WTC11 (cell line): ENCODE data around the gene STK40. TPM values are rescaled to one million over a fixed set of nuclear protein-coding genes. Genes with fewer than 3 reads are reported as not detected.

Experiments
- ATAC-seq: fragments of 200-7000 bp; cut with Tn5 transposase; 2 replicates; pipeline ENCODE4 v1.10.0; 2021; ENCODE audit warnings: mild to moderate bottlenecking, moderate library complexity
- CTCF ChIA-PET: fragments of 300-600 bp; sonication (Branson Sonifier 250); formaldehyde crosslinking; loops from one replicate; lab custom pipeline; 2021; ENCODE audit warnings: antibody characterized with exemption; lab: Charles Lee
- POLR2A ChIA-PET: fragments of 350-600 bp; sonication (Branson Sonifier 250); formaldehyde crosslinking; loops from one replicate; lab custom pipeline; 2021; ENCODE audit warnings: antibody characterized with exemption; lab: Charles Lee
- DNase-seq: peaks from one replicate; pipeline ENCODE4 v3.0.0; 2021; ENCODE audit warnings: low spot score
- H3K27ac Mint-ChIP-seq: 2 replicates; pipeline ENCODE4 v1.8.0; 2021; ENCODE audit warnings: mixed read lengths
- H3K27me3 Mint-ChIP-seq: 2 replicates; pipeline ENCODE4 v1.8.0; 2021; ENCODE audit warnings: low read depth, mild to moderate bottlenecking, moderate library complexity, mixed read lengths
- H3K36me3 Mint-ChIP-seq: 2 replicates; pipeline ENCODE4 v1.8.0; 2021; ENCODE audit warnings: mixed read lengths
- H3K4me1 Mint-ChIP-seq: 2 replicates; pipeline ENCODE4 v1.8.0; 2022; ENCODE audit warnings: mixed read lengths
- H3K4me3 Mint-ChIP-seq: 2 replicates; pipeline ENCODE4 v1.8.0; 2021; ENCODE audit warnings: mild to moderate bottlenecking, moderate library complexity, mixed read lengths
- H3K9me3 Mint-ChIP-seq: 2 replicates; pipeline ENCODE4 v1.8.0; 2021; ENCODE audit warnings: mixed read lengths
- ATF1 ChIP-seq: sonication (generic); formaldehyde crosslinking; IDR thresholded peaks from 2 replicates; pipeline ENCODE4 v1.8.1; 2023; ENCODE audit warnings: mild to moderate bottlenecking, moderate library complexity, missing genetic modification reagents
- E2F4 ChIP-seq: sonication (generic); formaldehyde crosslinking; IDR thresholded peaks from 2 replicates; pipeline ENCODE4 v1.8.1; 2022; ENCODE audit warnings: low read depth, mild to moderate bottlenecking, moderate library complexity, missing genetic modification reagents, borderline replicate concordance
- EMX1 ChIP-seq: fragments of 250-450 bp; sonication (Bioruptor Pico); IDR thresholded peaks from 2 replicates; pipeline ENCODE4 v1.8.0; 2021; ENCODE audit warnings: mild to moderate bottlenecking
- ERG ChIP-seq: fragments of 250-450 bp; sonication (Bioruptor Pico); IDR thresholded peaks from 2 replicates; pipeline ENCODE4 v1.8.0; 2021; ENCODE audit warnings: mild to moderate bottlenecking
- HMGA2 ChIP-seq: fragments of 250-450 bp; sonication (Bioruptor Pico); IDR thresholded peaks from 2 replicates; pipeline ENCODE4 v1.4.0; 2021; ENCODE audit warnings: mild to moderate bottlenecking, moderate library complexity
- IRF2 ChIP-seq: sonication (generic); formaldehyde crosslinking; IDR thresholded peaks from 2 replicates; pipeline ENCODE4 v1.8.0; 2022; ENCODE audit warnings: low read depth, missing genetic modification reagents, borderline replicate concordance
- KAT7 ChIP-seq: sonication (generic); formaldehyde crosslinking; IDR thresholded peaks from 2 replicates; pipeline ENCODE4 v1.8.1; 2023; ENCODE audit warnings: missing genetic modification reagents, mild to moderate bottlenecking, borderline replicate concordance
- MLX ChIP-seq: sonication (generic); formaldehyde crosslinking; IDR thresholded peaks from 2 replicates; pipeline ENCODE4 v1.8.1; 2023; ENCODE audit warnings: mild to moderate bottlenecking, missing genetic modification reagents, moderate library complexity
- NR1H2 ChIP-seq: sonication (generic); formaldehyde crosslinking; IDR thresholded peaks from 2 replicates; pipeline ENCODE4 v1.9.0; 2021; ENCODE audit warnings: mild to moderate bottlenecking, moderate library complexity, missing genetic modification reagents
- RELA ChIP-seq: sonication (generic); formaldehyde crosslinking; IDR thresholded peaks from 2 replicates; pipeline ENCODE4 v1.8.1; 2022; ENCODE audit warnings: missing genetic modification reagents, mild to moderate bottlenecking, borderline replicate concordance
- STAT6 ChIP-seq: sonication (generic); formaldehyde crosslinking; conservative IDR thresholded peaks from 2 replicates; pipeline ENCODE4 v1.8.1; 2023; ENCODE audit warnings: mild to moderate bottlenecking, low read depth, missing genetic modification reagents, moderate library complexity
- ZNF121 ChIP-seq: sonication (generic); formaldehyde crosslinking; IDR thresholded peaks from 2 replicates; pipeline ENCODE4 v1.8.0; 2023; ENCODE audit warnings: missing genetic modification reagents
- ZNF317 ChIP-seq: sonication (generic); formaldehyde crosslinking; IDR thresholded peaks from 2 replicates; pipeline ENCODE4 v1.8.1; 2023; ENCODE audit warnings: low read depth, mild to moderate bottlenecking, moderate library complexity, missing genetic modification reagents, borderline replicate concordance
- total RNA-seq: library from RNA; stranded (reverse); gene quantifications from 3 replicates; pipeline ENCODE4 v1.2.3, GENCODE V29; 2021
- TF ChIP-seq, protein P1 (sequence below): sonication (generic); formaldehyde crosslinking; IDR thresholded peaks from 2 replicates; pipeline ENCODE4 v1.8.1; 2022; ENCODE audit warnings: low read depth, missing genetic modification reagents, borderline replicate concordance
- TF ChIP-seq, protein P2 (sequence below): fragments of 200-600 bp; IDR thresholded peaks from 2 replicates; pipeline ENCODE4 v1.8.0; 2022; ENCODE audit warnings: antibody characterized with exemption
- TF ChIP-seq, protein P3 (sequence below): sonication (generic); formaldehyde crosslinking; IDR thresholded peaks from 2 replicates; pipeline ENCODE4 v1.8.0; 2023; ENCODE audit warnings: missing genetic modification reagents

The STK40 gene
- total RNA-seq, 1 experiment from 2014 or later = 24.7 TPM

- Mint-ChIP-seq H3K4me3 (no peak overlapping the region), H3K36me3 (peaks cover 67% of the 10 kb centered on the region), H3K9me3 (no peaks in the 10 kb centered on the region), H3K4me1 (peaks cover 5% of the 10 kb centered on the region), H3K27me3 (no peaks in the 10 kb centered on the region), H3K27ac (peak overlapping the region; percentile 12; the same call in 1 of the 2 replicates)
- DNase-seq (no peak), ATAC-seq (no peak)
- ChIA-PET POLR2A (interaction anchor here (0.7 kb wide), 1 partner anchor 86 kb away, joined by 3 read pairs; no protein-coding TSS in a partner anchor), CTCF (interaction anchor here (0.5 to 2.1 kb wide), 19 partner anchors 11 to 214 kb away, joined by 3 to 11 read pairs (median 4); partner anchors contain the start of genes THRAP3 and TRAPPC3)
- TF ChIP-seq KAT7 (CRISPR knock-in tag) (no peak), ATF1 (CRISPR knock-in tag) (no peak), ERG (CRISPR knock-in tag) (no peak), IRF2 (CRISPR knock-in tag) (no peak), NR1H2 (CRISPR knock-in tag) (no peak), RELA (CRISPR knock-in tag) (no peak), STAT6 (CRISPR knock-in tag) (no peak), HMGA2 (CRISPR knock-in tag) (no peak), MLX (CRISPR knock-in tag) (no peak)
These were observed 85.2 kb downstream of the STK40 start for GRCh38 chr1:36300526-36300925.

DNA sequence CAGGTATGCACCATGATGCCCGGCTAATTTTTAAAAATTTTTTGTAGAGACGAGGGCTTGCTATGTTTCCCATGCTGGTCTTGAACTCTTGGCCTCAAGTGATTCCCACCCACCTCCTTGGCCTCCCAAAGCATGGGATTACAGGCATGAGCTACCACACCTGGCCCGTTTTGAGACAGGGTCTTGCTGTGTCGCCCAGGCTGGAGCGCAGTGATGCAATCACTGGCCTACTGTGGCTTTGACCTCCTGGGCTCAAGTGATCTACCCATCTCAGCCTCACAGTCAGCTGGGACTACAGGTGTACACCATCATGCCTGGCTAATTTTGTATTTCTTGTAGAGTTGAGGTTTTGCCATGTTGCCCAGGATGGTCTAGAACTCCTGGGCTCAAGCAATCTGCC is 87.1 kb downstream of the STK40 start:
- H3K36me3 Mint-ChIP-seq = peaks cover 72% of the 10 kb centered on the region

More for the DNA sequence above, 87.1 kb downstream of the STK40 start:
- Mint-ChIP-seq H3K27me3 (no peaks in the 10 kb centered on the region), H3K9me3 (no peaks in the 10 kb centered on the region), H3K27ac (no peak overlapping the region), H3K4me3 (no peak overlapping the region), H3K4me1 (no peaks in the 10 kb centered on the region; the same call in 1 of the 2 replicates)
- ATAC-seq (no peak), DNase-seq (no peak)
- TF ChIP-seq, protein P1, sequence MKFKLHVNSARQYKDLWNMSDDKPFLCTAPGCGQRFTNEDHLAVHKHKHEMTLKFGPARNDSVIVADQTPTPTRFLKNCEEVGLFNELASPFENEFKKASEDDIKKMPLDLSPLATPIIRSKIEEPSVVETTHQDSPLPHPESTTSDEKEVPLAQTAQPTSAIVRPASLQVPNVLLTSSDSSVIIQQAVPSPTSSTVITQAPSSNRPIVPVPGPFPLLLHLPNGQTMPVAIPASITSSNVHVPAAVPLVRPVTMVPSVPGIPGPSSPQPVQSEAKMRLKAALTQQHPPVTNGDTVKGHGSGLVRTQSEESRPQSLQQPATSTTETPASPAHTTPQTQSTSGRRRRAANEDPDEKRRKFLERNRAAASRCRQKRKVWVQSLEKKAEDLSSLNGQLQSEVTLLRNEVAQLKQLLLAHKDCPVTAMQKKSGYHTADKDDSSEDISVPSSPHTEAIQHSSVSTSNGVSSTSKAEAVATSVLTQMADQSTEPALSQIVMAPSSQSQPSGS (CRISPR knock-in tag) = no peak
- TF ChIP-seq ZNF121 (CRISPR knock-in tag) (peak; percentile 96), EMX1 (no peak), ZNF317 (CRISPR knock-in tag) (no peak), E2F4 (CRISPR knock-in tag) (no peak)
- TF ChIP-seq, protein P2, sequence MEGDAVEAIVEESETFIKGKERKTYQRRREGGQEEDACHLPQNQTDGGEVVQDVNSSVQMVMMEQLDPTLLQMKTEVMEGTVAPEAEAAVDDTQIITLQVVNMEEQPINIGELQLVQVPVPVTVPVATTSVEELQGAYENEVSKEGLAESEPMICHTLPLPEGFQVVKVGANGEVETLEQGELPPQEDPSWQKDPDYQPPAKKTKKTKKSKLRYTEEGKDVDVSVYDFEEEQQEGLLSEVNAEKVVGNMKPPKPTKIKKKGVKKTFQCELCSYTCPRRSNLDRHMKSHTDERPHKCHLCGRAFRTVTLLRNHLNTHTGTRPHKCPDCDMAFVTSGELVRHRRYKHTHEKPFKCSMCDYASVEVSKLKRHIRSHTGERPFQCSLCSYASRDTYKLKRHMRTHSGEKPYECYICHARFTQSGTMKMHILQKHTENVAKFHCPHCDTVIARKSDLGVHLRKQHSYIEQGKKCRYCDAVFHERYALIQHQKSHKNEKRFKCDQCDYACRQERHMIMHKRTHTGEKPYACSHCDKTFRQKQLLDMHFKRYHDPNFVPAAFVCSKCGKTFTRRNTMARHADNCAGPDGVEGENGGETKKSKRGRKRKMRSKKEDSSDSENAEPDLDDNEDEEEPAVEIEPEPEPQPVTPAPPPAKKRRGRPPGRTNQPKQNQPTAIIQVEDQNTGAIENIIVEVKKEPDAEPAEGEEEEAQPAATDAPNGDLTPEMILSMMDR = no peak
- TF ChIP-seq, protein P3, sequence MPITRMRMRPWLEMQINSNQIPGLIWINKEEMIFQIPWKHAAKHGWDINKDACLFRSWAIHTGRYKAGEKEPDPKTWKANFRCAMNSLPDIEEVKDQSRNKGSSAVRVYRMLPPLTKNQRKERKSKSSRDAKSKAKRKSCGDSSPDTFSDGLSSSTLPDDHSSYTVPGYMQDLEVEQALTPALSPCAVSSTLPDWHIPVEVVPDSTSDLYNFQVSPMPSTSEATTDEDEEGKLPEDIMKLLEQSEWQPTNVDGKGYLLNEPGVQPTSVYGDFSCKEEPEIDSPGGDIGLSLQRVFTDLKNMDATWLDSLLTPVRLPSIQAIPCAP (CRISPR knock-in tag) = no peak
- CTCF ChIA-PET = no interaction called here
- POLR2A ChIA-PET = no interaction called here
